OCI-LY7 (cell line): ENCODE data around the gene RPL10. TPM values are rescaled to one million over a fixed set of nuclear protein-coding genes. Genes with fewer than 3 reads are reported as not detected.
A peak's percentile ranks its signal among the peaks of the same experiment; 100 is the strongest.

Source experiments
- BruUV-seq: library from RNA; stranded (reverse); fragments of 400-500 nt; replicated peaks from 2 replicates; lab custom pipeline; 2021; lab: Mats Ljungman, UMichigan
- CTCF ChIA-PET: fragments of 300-600 bp; sonication (Branson Sonifier 250); formaldehyde crosslinking; loops from one replicate; lab custom pipeline; 2022; ENCODE audit warnings: antibody characterized with exemption; ENCODE audit not compliant: unreplicated experiment; lab: Charles Lee
- POLR2A ChIA-PET: fragments of 300-600 bp; sonication (Branson Sonifier 250); formaldehyde crosslinking; loops from one replicate; lab custom pipeline; 2022; ENCODE audit warnings: antibody characterized with exemption; lab: Charles Lee
- DNase-seq: peaks from one replicate; pipeline ENCODE4 v3.0.0-alpha.2; 2015; ENCODE audit warnings: low spot score
- H2AFZ ChIP-seq: fragments of 200-600 bp; sonication (generic), shearing (Covaris generic); 2 replicates; pipeline ENCODE4 v1.6.1; 2014; ENCODE audit warnings: mild to moderate bottlenecking, antibody characterized with exemption, low read length, moderate library complexity
- H3K27ac ChIP-seq: fragments of 200-600 bp; sonication (generic); 2 replicates; pipeline ENCODE4 v1.5.1; 2014; ENCODE audit warnings: mixed run types, low read depth, mild to moderate bottlenecking, moderate library complexity, low read length, inconsistent platforms; ENCODE audit not compliant: poor library complexity, severe bottlenecking
- H3K36me3 ChIP-seq: fragments of 200-600 bp; sonication (generic); 2 replicates; pipeline ENCODE4 v1.6.1; 2014; ENCODE audit warnings: mild to moderate bottlenecking, antibody characterized with exemption, low read length, moderate library complexity, mixed read lengths; ENCODE audit not compliant: insufficient read depth
- H3K4me1 ChIP-seq: fragments of 200-600 bp; sonication (generic); 2 replicates; pipeline ENCODE4 v1.5.1; 2014; ENCODE audit warnings: mild to moderate bottlenecking, low read length; ENCODE audit not compliant: insufficient read depth, poor library complexity, severe bottlenecking
- H3K4me2 ChIP-seq: fragments of 200-600 bp; sonication (generic); 2 replicates; pipeline ENCODE4 v1.6.1; 2014; ENCODE audit warnings: mild to moderate bottlenecking, low read length
- H3K4me3 ChIP-seq: fragments of 200-600 bp; sonication (generic); 2 replicates; pipeline ENCODE4 v1.5.1; 2014; ENCODE audit warnings: mild to moderate bottlenecking, low read depth, low read length; ENCODE audit not compliant: poor library complexity, severe bottlenecking
- H3K79me2 ChIP-seq: fragments of 200-600 bp; sonication (generic); 2 replicates; pipeline ENCODE4 v1.6.1; 2016; ENCODE audit warnings: low read depth, mild to moderate bottlenecking, low read length, moderate library complexity, mixed read lengths; ENCODE audit not compliant: insufficient read depth
- H3K9me2 ChIP-seq: fragments of 200-600 bp; sonication (generic); 2 replicates; pipeline ENCODE4 v1.6.1; 2016; ENCODE audit warnings: mild to moderate bottlenecking, low read length, mixed read lengths; ENCODE audit not compliant: insufficient read depth
- H3K9me3 ChIP-seq: fragments of 200-600 bp; sonication (generic); 2 replicates; pipeline ENCODE4 v1.6.1; 2014; ENCODE audit warnings: mild to moderate bottlenecking, mixed run types, low read length, mixed read lengths
- H4K20me1 ChIP-seq: fragments of 200-600 bp; sonication (generic); 2 replicates; pipeline ENCODE4 v1.6.1; 2014; ENCODE audit warnings: mild to moderate bottlenecking, antibody characterized with exemption, low read length, moderate library complexity, mixed read lengths; ENCODE audit not compliant: insufficient read depth
- CTCF ChIP-seq: fragments of 200-600 bp; sonication (generic); conservative IDR thresholded peaks from 2 replicates; pipeline ENCODE4 v1.5.1; 2014; ENCODE audit warnings: mild to moderate bottlenecking, antibody characterized with exemption, low read length, moderate library complexity, mixed read lengths
- EZH2phosphoT487 ChIP-seq: fragments of 200-600 bp; sonication (generic); IDR thresholded peaks from 2 replicates; pipeline ENCODE4 v1.6.1; 2018; ENCODE audit warnings: low read depth, borderline replicate concordance, mild to moderate bottlenecking, mixed run types, antibody characterized with exemption, low read length, moderate library complexity, mixed read lengths
- intact Hi-C: fragments of 100-400 bp; cut with micrococcal nuclease; formaldehyde crosslinking; loops from one replicate; pipeline ENCODE4 v1.10.0; 2022; ENCODE audit not compliant: unreplicated experiment
- total RNA-seq, 2 experiments: library from RNA; depleted of rRNA in 1 of 2; stranded (reverse); fragments of >200 nt in 1 of 2; shearing (Covaris generic) in 1 of 2; gene quantifications; 2 replicates each; pipeline ENCODE4 v1.2.3, GENCODE V29; 2014 to 2022

Gene RPL10
- total RNA-seq, 2 experiments from 2014 or later, result 2,447 to 4,261 TPM

GRCh38 chrX:154367474-154368308 is 30.5 kb upstream of the RPL10 start:
- CTCF ChIA-PET, result no interaction called here

GRCh38 chrX:154368630-154369448 is 29.3 kb upstream of the RPL10 start:
- Histone ChIP-seq H3K36me3 (peaks cover 17% of the 10 kb centered on the region; the same call in 1 of the 2 replicates), H4K20me1 (0 out of 2 replicates have a peak, but pooled peaks cover 3% of the 10 kb centered on the region), H2AFZ (no peak overlapping the region), H3K4me2 (peak overlapping the region; percentile 98), H3K4me1 (peaks cover 24% of the 10 kb centered on the region), H3K9me3 (no peaks in the 10 kb centered on the region), H3K4me3 (peak overlapping the region; percentile 74), H3K27ac (no peak overlapping the region), H3K79me2 (peaks cover 16% of the 10 kb centered on the region; the same call in 1 of the 2 replicates), H3K9me2 (no peaks in the 10 kb centered on the region)
- ChIA-PET POLR2A (interaction anchor here (0.6 kb wide), 1 partner anchor 44 kb away, joined by 4 read pairs; no protein-coding TSS in a partner anchor), CTCF (no interaction called here)
- no TSS peak for BruUV-seq
- intact Hi-C loops, result no loop called here
- DNase-seq, result peak; percentile 51
- TF ChIP-seq CTCF (no peak), EZH2phosphoT487 (no peak)

More at GRCh38 chrX:154367474-154368308, 30.5 kb upstream of the RPL10 start:
- H3K4me2 ChIP-seq, result no peak overlapping the region
- no TSS peak for BruUV-seq
- H3K4me3 ChIP-seq, result no peak overlapping the region
- POLR2A ChIA-PET, result no interaction called here
- intact Hi-C loops, result no loop called here
- no peak for TF ChIP-seq CTCF
- peaks cover 23% of the 10 kb centered on the region for H3K4me1 ChIP-seq
- 0 out of 2 replicates have a peak, but pooled peaks cover 3% of the 10 kb centered on the region for H4K20me1 ChIP-seq
- peaks cover 16% of the 10 kb centered on the region; the same call in 1 of the 2 replicates for H3K79me2 ChIP-seq
- peaks cover 20% of the 10 kb centered on the region; the same call in 1 of the 2 replicates for H3K36me3 ChIP-seq
- H2AFZ ChIP-seq, result no peak overlapping the region
- no peak for DNase-seq
- H3K27ac ChIP-seq, result no peak overlapping the region
- H3K9me2 ChIP-seq, result no peaks in the 10 kb centered on the region
- no peaks in the 10 kb centered on the region for H3K9me3 ChIP-seq
